Measurements from ENCODE around the gene BTBD1.

- TF ChIP-seq, protein P1, sequence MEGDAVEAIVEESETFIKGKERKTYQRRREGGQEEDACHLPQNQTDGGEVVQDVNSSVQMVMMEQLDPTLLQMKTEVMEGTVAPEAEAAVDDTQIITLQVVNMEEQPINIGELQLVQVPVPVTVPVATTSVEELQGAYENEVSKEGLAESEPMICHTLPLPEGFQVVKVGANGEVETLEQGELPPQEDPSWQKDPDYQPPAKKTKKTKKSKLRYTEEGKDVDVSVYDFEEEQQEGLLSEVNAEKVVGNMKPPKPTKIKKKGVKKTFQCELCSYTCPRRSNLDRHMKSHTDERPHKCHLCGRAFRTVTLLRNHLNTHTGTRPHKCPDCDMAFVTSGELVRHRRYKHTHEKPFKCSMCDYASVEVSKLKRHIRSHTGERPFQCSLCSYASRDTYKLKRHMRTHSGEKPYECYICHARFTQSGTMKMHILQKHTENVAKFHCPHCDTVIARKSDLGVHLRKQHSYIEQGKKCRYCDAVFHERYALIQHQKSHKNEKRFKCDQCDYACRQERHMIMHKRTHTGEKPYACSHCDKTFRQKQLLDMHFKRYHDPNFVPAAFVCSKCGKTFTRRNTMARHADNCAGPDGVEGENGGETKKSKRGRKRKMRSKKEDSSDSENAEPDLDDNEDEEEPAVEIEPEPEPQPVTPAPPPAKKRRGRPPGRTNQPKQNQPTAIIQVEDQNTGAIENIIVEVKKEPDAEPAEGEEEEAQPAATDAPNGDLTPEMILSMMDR (tag by site-specific recombination; IDR thresholded peaks at IDR 0.05), result no peak
- TF ChIP-seq ZNF121 (tag by site-specific recombination; IDR thresholded peaks at IDR 0.05) (no peak), ATF2 (tag by site-specific recombination; IDR thresholded peaks at IDR 0.05; ENCODE audit: low read depth) (no peak), KLF17 (tag by site-specific recombination; IDR thresholded peaks at IDR 0.05) (no peak), PATZ1 (tag by site-specific recombination; IDR thresholded peaks at IDR 0.05) (no peak), ZNF660 (tag by site-specific recombination; IDR thresholded peaks at IDR 0.05) (no peak), ZNF274 (IDR thresholded peaks at IDR 0.05; ENCODE audit: low read length) (no peak), ZNF274 (tag by site-specific recombination; IDR thresholded peaks at IDR 0.05; ENCODE audit: borderline replicate concordance) (no peak), ZNF670 (tag by site-specific recombination; IDR thresholded peaks at IDR 0.05; ENCODE audit: low read depth) (no peak)
- TF ChIP-seq, protein P2, sequence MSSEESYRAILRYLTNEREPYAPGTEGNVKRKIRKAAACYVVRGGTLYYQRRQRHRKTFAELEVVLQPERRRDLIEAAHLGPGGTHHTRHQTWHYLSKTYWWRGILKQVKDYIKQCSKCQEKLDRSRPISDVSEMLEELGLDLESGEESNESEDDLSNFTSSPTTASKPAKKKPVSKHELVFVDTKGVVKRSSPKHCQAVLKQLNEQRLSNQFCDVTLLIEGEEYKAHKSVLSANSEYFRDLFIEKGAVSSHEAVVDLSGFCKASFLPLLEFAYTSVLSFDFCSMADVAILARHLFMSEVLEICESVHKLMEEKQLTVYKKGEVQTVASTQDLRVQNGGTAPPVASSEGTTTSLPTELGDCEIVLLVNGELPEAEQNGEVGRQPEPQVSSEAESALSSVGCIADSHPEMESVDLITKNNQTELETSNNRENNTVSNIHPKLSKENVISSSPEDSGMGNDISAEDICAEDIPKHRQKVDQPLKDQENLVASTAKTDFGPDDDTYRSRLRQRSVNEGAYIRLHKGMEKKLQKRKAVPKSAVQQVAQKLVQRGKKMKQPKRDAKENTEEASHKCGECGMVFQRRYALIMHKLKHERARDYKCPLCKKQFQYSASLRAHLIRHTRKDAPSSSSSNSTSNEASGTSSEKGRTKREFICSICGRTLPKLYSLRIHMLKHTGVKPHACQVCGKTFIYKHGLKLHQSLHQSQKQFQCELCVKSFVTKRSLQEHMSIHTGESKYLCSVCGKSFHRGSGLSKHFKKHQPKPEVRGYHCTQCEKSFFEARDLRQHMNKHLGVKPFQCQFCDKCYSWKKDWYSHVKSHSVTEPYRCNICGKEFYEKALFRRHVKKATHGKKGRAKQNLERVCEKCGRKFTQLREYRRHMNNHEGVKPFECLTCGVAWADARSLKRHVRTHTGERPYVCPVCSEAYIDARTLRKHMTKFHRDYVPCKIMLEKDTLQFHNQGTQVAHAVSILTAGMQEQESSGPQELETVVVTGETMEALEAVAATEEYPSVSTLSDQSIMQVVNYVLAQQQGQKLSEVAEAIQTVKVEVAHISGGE (tag by site-specific recombination; conservative IDR thresholded peaks at IDR 0.05; ENCODE audit: low read depth), result no peak
Measured at GRCh38 chr15:82980981-82981380, 86.1 kb downstream of the BTBD1 start.

Measured in HEK293 (cell line).